Stimulated activated naive B cell treated with anti-CD40 and anti-IgM and Interleukin-4, amounts not matched to agents 10 μg/mL and 1 μg/mL and 100 μg/mL, for 72 hours (primary cell): Measurements from ENCODE around the gene ILKAP.

Experiments
- ATAC-seq, 2 donors: fragments of 150-1000 bp; cut with Tn5 transposase; replicated peaks; 2 replicates each; pipeline ENCODE4 v1.10.0; 2021; ENCODE audit warnings: moderate library complexity in 1 of 2
- DNase-seq: peaks from one replicate; pipeline ENCODE4 v3.0.0; 2021
- H3K27ac Mint-ChIP-seq: one replicate; pipeline ENCODE4 v1.8.0; 2022; ENCODE audit warnings: mild to moderate bottlenecking, mixed read lengths
- H3K27me3 Mint-ChIP-seq, 2 donors: one replicate each; pipeline ENCODE4 v1.8.0; 2022; ENCODE audit warnings: mixed read lengths in 2 of 2
- H3K36me3 Mint-ChIP-seq, 2 donors: one replicate each; pipeline ENCODE4 v1.8.0; 2022; ENCODE audit warnings: mixed read lengths in 2 of 2, mild to moderate bottlenecking in 1 of 2
- H3K4me1 Mint-ChIP-seq, 2 donors: one replicate each; pipeline ENCODE4 v1.8.0; 2022; ENCODE audit warnings: mixed read lengths in 2 of 2, mild to moderate bottlenecking in 1 of 2
- H3K4me3 Mint-ChIP-seq, 2 donors: one replicate each; pipeline ENCODE4 v1.8.0; 2022; ENCODE audit warnings: mild to moderate bottlenecking in 2 of 2, mixed read lengths in 2 of 2, moderate library complexity in 1 of 2
- H3K9me3 Mint-ChIP-seq, 2 donors: one replicate each; pipeline ENCODE4 v1.8.0; 2022; ENCODE audit warnings: mixed read lengths in 2 of 2, mild to moderate bottlenecking in 1 of 2

Gene ILKAP

DNA sequence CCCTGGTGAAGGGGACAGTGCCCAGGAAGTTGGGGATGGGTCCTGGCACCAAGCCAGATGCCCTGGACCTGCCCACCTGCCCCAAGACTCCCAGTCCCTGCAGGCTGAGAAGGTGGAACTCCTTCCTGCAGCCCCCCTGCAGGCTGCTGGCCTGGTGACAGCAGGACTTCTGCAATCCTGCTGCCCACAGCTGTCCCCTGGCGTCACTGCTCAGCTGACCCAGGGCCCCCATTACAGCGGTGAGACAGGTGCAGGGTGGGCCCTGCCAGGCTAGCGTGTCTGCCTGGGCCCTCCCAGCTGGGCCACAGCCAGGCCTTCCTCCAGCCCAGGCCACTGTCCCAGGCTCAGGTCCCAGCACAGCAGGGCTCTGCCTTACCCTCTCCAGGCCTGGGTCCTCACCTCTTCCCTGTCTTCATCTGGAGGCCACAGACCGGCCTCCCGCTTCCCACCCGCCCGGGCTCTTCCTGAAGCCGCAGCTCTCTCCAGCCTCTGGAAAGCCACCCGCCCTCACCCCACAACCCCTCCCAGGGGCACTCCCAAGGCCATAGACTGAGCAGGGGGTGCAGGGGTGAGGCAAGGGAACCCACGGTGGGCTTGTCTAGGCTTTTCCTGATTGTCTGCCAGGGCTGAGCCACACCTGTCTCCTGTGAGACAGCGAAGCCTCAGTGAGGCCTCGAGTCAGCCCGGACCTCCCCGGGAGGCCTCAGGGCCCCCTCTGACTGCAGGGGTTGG is 53.5 kb downstream of the ILKAP start:
- ATAC-seq (no peak), DNase-seq (no peak)
- H3K4me3 Mint-ChIP-seq, result no peak overlapping the region
- H3K9me3 Mint-ChIP-seq, result peaks cover 0 to 5% of the 10 kb centered on the region in 2 donors
- peaks cover 0 to 2% of the 10 kb centered on the region in 2 donors for H3K36me3 Mint-ChIP-seq
- H3K27me3 Mint-ChIP-seq, result no peaks in the 10 kb centered on the region
- H3K4me1 Mint-ChIP-seq, result no peaks in the 10 kb centered on the region
- no peak overlapping the region for H3K27ac Mint-ChIP-seq

DNA sequence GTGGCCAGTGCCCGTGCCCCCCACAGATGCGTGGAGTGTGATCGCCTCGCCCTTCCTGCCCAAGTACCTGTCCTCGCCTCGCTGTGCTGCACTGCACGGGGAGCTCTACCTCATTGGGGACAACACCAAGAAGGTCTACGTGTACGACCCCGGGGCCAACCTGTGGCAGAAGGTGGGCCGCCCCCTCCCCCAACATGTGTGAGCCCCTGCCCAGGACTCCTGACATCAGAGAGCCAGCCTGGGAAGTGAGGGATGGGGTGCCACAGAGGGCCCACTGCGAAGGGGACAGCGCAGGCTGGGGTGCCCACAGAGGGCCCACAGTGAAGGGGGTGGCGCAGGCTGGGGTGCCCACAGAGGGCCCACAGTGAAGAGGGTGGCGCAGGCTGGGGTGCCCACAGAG is 54.5 kb downstream of the ILKAP start:
- Mint-ChIP-seq H3K9me3 (peaks cover 0 to 1% of the 10 kb centered on the region in 2 donors), H3K27me3 (no peaks in the 10 kb centered on the region), H3K36me3 (peaks cover 0 to under 1% of the 10 kb centered on the region in 2 donors), H3K4me3 (no peak overlapping the region), H3K4me1 (peaks cover 2 to 4% of the 10 kb centered on the region in 2 donors), H3K27ac (no peak overlapping the region)
- ATAC-seq (no peak), DNase-seq (no peak)

DNA sequence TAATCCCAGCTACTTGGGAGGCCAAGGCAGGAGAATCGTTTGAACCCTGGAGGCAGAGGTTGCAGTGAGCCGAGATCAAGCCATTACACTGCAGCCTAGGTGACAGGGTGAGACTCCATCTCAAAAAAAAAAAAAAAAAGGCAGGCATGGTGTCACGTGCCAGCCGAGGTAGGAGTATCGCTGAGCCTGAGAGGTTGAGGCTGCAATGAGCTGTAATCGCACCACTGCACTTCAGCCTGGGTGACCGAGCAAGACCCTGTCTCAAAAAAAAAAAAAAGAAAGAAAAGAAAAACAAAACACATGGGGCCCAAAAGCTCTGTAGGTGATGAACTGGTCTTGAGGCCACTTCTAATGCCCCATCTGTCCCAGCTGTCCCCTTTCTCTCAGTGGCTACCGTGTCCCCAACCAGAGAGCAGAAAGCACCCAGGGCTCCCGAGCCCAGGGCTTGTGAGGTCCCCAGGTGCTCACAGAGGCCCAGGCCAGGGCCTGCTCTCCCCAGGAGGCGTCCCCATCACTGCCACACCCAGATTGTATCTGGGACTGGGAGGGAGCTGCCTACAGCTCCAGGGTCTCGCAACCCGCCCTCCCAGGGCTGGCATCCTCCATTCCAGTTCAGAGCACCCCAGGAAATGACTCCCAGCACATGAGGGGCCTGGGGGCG is 56.5 kb downstream of the ILKAP start:
- no peak overlapping the region for H3K4me3 Mint-ChIP-seq
- H3K36me3 Mint-ChIP-seq, result no peaks in the 10 kb centered on the region
- DNase-seq, result no peak
- peaks cover 6 to 14% of the 10 kb centered on the region in 2 donors for H3K4me1 Mint-ChIP-seq
- ATAC-seq, result no peak
- no peaks in the 10 kb centered on the region for H3K9me3 Mint-ChIP-seq
- H3K27me3 Mint-ChIP-seq, result peaks cover 0 to 2% of the 10 kb centered on the region in 2 donors
- H3K27ac Mint-ChIP-seq, result peak overlapping the region; percentile 44

DNA sequence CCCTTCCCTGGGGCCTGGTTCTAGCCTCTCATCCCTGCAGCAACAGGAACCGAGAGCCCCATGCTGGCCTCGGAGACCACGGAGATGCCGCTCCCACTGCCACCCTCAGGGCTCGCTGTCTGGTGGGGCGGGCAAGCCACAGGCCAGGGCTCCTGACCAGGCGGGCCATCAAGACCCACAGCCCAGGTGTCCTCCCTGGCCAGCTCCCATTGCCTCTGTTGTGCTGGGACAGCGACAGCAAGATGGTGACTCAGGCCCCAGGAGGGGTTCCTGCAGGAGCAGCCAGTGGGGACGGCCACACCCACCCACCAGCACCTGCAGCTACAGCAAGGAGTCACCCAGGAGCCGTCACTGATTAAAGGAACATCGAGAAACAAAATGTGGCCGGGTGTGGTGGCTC is 57.6 kb downstream of the ILKAP start:
- Mint-ChIP-seq H3K4me1 (peaks cover 9 to 24% of the 10 kb centered on the region in 2 donors), H3K36me3 (no peaks in the 10 kb centered on the region), H3K9me3 (no peaks in the 10 kb centered on the region), H3K4me3 (no peak overlapping the region), H3K27ac (no peak overlapping the region), H3K27me3 (peaks cover 0 to 8% of the 10 kb centered on the region in 2 donors)
- no peak for ATAC-seq
- no peak for DNase-seq

DNA sequence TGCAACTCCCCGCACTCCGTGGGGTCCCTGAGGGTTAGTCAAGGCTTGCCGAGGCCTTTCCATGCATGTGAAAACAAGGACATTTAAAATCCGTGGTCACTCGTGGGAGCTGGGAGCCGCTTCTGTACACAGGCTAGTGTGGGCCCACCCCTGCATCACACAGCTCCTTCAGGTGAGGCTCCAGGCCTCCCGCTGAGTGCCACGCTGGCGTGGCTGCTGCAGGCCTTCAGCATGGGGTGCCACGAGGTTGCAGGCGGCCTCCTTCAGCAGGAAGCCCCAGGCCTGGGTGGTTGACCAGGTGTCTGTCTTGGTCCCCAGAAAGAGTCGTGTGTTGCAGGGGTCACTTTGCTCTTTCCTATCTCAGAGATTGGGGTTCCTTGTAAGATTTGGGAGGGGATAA is 58.4 kb downstream of the ILKAP start:
- H3K9me3 Mint-ChIP-seq, result no peaks in the 10 kb centered on the region
- ATAC-seq, result no peak
- peaks cover 9 to 24% of the 10 kb centered on the region in 2 donors for H3K4me1 Mint-ChIP-seq
- H3K27ac Mint-ChIP-seq, result no peak overlapping the region
- H3K36me3 Mint-ChIP-seq, result no peaks in the 10 kb centered on the region
- H3K27me3 Mint-ChIP-seq, result peaks cover 0 to 8% of the 10 kb centered on the region in 2 donors
- no peak for DNase-seq
- no peak overlapping the region for H3K4me3 Mint-ChIP-seq

DNA sequence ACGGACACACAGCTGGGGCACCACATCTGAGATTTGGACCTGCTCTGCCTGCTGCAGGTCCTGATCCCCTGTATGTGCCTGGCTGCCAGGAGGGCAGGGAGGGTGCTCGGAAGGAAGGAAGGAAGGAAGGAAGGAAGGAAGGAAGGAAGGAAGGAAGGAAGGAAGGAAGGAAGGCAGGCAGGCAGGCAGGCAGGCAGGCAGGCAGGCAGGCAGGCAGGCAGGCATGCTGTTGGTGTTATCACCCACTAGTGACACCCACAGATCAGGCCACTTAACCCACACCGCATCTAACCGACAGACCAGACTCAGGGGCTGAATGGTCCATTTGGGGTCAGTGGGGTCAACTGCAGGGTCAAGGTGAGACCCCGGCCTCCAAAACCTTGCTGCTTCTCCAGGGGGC is 59.2 kb downstream of the ILKAP start:
- Mint-ChIP-seq H3K4me1 (peaks cover 9 to 30% of the 10 kb centered on the region in 2 donors), H3K4me3 (no peak overlapping the region), H3K9me3 (no peaks in the 10 kb centered on the region), H3K27ac (no peak overlapping the region), H3K27me3 (peaks cover 0 to 8% of the 10 kb centered on the region in 2 donors), H3K36me3 (no peaks in the 10 kb centered on the region)
- ATAC-seq, result no peak
- DNase-seq, result no peak

DNA sequence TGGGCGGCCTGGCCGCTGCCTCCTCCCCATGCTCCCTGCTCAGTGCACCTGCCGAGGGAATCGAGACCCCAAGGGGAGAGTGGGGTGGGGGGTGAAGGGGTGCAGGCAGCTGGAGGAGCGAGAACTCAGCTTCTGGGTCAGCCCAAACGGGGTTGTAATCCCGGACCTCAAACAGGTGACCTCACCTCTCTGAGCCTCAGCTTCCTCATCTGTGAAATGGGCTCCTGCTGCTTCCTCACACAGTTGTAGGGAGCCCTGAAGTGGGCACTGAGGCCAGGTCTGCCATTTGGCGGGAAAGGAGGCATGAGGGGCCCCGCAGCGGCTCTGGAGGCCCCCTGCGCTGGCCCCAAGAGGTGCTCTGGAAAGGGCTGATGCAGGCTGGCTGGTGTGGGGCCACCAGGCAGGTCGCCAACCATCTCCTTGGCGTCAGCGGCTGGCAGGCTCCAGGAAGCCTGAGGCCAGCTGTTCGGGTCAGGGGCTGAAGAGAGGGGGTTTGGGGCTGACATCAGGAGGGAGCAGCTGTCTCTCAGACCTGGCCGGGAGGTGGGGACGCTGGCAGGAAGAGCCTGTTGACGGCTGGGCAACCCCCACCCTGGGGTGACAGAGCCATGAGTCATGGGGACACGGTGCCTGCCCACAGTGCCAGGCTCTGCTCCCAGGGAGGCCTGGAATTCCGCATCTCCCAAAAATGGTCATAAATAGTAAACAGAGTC is 60.1 kb downstream of the ILKAP start:
- peaks cover 0 to 8% of the 10 kb centered on the region in 2 donors for H3K27me3 Mint-ChIP-seq
- H3K4me1 Mint-ChIP-seq, result peaks cover 9 to 39% of the 10 kb centered on the region in 2 donors
- H3K36me3 Mint-ChIP-seq, result no peaks in the 10 kb centered on the region
- H3K4me3 Mint-ChIP-seq, result no peak overlapping the region
- no peaks in the 10 kb centered on the region for H3K9me3 Mint-ChIP-seq
- ATAC-seq (no peak), DNase-seq (no peak)
- H3K27ac Mint-ChIP-seq, result no peak overlapping the region

DNA sequence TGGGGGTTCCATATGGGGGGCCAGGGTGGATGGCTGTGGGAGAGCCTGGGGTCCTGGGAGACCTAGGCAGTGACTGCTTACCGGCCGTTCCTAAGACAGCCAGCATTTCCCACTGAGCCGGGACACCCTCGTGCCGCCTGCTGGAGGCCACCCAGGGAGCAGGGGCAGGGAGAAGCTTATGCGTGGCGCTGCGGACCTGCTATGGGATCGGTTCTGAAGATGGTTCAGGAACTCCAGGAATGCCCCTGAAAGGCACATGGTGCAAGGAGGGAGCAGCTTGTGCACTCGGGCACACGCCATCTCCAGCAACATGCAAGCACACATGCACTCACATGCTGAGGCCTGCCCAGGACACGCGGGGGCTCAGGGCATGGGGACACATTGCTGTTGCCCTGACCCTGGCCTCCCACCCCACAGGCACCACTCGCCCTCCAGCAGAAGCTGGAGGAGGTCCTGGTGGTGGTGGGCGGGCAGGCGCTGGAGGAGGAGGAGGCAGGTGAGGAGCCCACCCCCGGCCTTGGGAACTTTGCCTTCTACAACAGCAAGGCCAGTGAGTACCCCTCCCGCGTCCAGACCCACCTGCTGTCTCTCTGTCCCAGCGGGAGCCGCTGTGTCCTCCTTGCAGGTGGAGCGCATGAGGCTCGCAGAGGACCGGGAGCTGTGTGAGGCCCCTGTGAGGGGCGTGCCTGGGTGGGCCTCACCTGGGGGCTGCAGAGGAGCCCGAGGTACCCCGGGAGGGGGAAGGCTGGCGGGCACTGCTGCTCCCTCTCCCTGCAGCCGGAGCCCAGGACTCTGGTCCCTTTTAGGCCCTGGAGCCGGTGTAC is 60.9 kb downstream of the ILKAP start:
- no peak overlapping the region for H3K4me3 Mint-ChIP-seq
- H3K9me3 Mint-ChIP-seq, result no peaks in the 10 kb centered on the region
- DNase-seq, result no peak
- peaks cover 9 to 46% of the 10 kb centered on the region in 2 donors for H3K4me1 Mint-ChIP-seq
- H3K36me3 Mint-ChIP-seq, result no peaks in the 10 kb centered on the region
- H3K27me3 Mint-ChIP-seq, result peaks cover 0 to 8% of the 10 kb centered on the region in 2 donors
- H3K27ac Mint-ChIP-seq, result no peak overlapping the region
- ATAC-seq, result no peak

DNA sequence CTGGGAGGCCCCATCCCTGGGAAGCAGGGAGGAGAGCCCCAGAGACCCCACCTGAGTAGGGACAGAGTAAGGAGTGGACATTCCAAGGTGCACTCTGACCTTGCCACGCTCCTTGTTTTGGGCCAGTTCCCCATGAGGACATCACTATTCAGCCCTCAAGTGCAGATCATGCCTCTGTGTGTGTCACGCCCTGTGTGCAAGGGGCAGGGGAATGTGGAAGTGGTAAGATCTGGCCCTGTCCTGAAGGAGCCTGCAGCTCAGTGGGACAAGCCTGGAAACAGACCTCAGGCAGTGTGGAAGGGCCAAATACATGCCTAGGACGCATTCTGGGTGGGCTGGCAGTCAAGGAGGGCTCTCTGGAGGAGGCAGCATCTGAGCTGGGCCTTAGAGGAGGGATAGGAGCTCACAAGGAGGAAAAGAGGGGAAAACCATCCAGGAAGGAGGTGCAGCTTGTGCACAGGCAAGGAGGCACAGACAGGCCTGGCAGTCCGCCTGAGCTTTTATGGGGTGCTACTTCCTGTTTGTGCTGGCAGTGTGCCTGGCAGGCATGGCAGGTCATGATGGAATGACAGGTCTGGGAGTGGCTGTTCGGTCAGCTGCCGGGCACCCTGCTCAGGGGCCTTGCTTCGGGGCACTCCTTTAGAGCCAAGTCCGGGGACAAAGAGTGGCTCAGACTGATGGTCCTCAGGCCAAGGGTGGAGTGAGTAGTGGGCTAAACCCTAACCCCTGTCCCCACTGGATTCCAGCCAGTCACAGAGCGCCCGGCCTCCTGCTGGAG is 61.8 kb downstream of the ILKAP start:
- H3K4me3 Mint-ChIP-seq, result no peak overlapping the region
- no peak overlapping the region for H3K27ac Mint-ChIP-seq
- peaks cover 9 to 47% of the 10 kb centered on the region in 2 donors for H3K4me1 Mint-ChIP-seq
- no peak for ATAC-seq
- no peaks in the 10 kb centered on the region for H3K36me3 Mint-ChIP-seq
- no peaks in the 10 kb centered on the region for H3K9me3 Mint-ChIP-seq
- DNase-seq, result no peak
- peaks cover 0 to 8% of the 10 kb centered on the region in 2 donors for H3K27me3 Mint-ChIP-seq

DNA sequence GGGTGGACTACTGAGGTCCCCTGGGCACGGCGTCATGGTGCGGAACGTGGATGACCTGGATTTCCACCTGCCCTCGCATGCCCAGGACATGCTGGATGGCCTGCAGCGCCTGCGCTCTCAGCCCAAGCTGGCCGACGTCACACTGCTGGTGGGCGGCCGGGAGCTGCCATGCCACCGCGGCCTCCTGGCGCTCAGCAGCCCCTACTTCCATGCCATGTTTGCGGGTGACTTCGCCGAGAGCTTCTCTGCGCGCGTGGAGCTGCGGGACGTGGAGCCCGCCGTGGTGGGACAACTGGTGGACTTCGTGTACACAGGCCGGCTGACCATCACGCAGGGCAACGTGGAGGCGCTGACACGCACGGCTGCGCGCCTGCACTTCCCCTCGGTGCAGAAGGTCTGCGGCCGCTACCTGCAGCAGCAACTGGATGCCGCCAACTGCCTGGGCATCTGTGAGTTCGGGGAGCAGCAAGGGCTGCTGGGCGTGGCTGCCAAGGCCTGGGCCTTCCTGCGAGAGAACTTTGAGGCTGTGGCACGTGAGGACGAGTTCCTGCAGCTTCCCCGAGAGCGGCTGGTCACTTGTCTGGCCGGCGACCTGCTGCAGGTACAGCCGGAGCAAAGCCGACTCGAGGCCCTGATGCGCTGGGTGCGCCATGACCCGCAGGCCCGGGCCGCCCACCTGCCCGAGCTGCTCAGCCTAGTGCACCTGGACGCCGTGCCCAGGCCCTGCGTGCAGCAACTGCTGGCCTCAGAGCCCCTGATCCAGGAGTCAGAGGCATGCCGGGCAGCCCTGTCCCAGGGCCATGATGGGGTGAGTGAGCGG is 62.6 kb downstream of the ILKAP start:
- H3K4me1 Mint-ChIP-seq, result peaks cover 9 to 47% of the 10 kb centered on the region in 2 donors
- DNase-seq (no peak), ATAC-seq (no peak)
- H3K9me3 Mint-ChIP-seq, result no peaks in the 10 kb centered on the region
- no peaks in the 10 kb centered on the region for H3K36me3 Mint-ChIP-seq
- no peak overlapping the region for H3K27ac Mint-ChIP-seq
- no peak overlapping the region for H3K4me3 Mint-ChIP-seq
- H3K27me3 Mint-ChIP-seq, result peaks cover 0 to 8% of the 10 kb centered on the region in 2 donors

DNA sequence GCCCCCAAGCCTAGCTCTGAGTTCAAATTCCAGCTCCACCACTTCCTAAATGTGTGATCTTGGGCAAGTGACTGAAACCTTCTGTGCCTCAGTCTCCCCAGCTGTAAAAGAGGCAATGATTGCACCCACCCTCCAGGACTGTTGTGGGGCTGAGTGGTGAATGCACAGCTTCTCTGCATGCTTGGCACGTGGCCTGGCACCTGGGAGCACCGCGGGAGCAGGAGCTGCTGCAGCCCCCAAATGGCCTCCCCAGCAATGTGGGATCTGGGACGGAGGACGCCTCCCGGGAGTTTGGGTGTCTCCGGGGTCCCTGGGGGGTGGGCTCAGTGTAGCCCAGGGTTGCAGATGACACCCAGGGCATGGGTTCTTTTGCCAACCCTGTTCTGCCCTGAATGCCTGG is 63.5 kb downstream of the ILKAP start:
- H3K4me3 Mint-ChIP-seq, result no peak overlapping the region
- no peak overlapping the region for H3K27ac Mint-ChIP-seq
- peaks cover 0 to 8% of the 10 kb centered on the region in 2 donors for H3K27me3 Mint-ChIP-seq
- H3K9me3 Mint-ChIP-seq, result no peaks in the 10 kb centered on the region
- DNase-seq (no peak), ATAC-seq (no peak)
- peaks cover 9 to 47% of the 10 kb centered on the region in 2 donors for H3K4me1 Mint-ChIP-seq
- no peaks in the 10 kb centered on the region for H3K36me3 Mint-ChIP-seq

DNA sequence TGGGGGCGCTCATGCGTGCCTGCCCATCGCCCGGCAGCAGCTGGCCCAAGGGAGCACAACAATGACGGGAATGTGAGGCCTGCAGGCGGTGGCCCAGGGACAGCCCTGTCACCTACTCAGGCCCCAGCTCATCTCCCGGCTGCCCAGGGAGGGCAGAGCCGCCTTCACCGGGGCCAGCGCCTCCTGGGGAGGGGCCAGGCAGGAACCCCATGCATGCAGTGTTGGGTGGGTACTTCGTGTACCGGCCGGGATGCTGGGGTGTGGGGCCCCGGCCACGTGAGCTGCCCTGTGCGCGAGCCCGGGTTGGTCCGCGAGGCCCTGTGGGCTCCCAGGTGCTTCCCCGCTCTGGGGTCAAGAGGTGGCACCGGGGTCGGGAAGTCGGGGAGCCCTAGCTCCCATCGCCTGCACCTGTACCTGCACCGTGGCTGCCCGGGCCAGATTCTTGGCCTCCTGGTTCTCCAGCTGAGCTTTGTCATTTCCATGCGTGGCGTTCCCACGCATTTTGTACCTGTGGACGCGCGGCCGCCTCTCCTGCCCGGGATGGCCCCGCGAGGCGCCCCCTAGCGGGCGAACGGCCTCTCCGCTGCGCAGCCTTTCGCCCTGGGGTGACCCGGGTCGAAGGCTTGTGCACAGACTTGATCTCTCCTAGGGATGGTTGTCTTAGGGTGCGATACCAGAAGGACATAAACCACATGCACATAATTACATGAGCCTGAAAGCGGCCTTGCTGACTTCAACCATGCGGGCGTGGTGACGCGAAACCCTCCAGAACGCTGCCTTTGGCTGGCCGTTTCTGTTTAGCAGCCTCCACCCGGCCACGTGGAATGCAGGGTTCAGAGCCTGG is 64.1 kb downstream of the ILKAP start:
- H3K27ac Mint-ChIP-seq, result no peak overlapping the region
- H3K4me1 Mint-ChIP-seq, result peaks cover 10 to 47% of the 10 kb centered on the region in 2 donors
- H3K4me3 Mint-ChIP-seq, result peak overlapping the region; percentile 17 to 59
- DNase-seq (no peak), ATAC-seq (peak; percentile 53 to 57)
- H3K36me3 Mint-ChIP-seq, result no peaks in the 10 kb centered on the region
- H3K9me3 Mint-ChIP-seq, result no peaks in the 10 kb centered on the region
- peaks cover 0 to 8% of the 10 kb centered on the region in 2 donors for H3K27me3 Mint-ChIP-seq
